AG04450 (cell line): ENCODE data around the gene ACTMAP. TPM values are rescaled to one million over a fixed set of nuclear protein-coding genes. Genes with fewer than 3 reads are reported as not detected.

Experiments used
- CTCF ChIA-PET: fragments of 300-600, 350-600 bp; formaldehyde crosslinking; extraction: SDS; loops from one replicate; lab custom pipeline; 2022; ENCODE audit warnings: antibody characterized with exemption, inconsistent platforms; lab: Charles Lee
- POLR2A ChIA-PET: fragments of 350-600 bp; formaldehyde crosslinking; extraction: SDS; loops from one replicate; lab custom pipeline; 2021; ENCODE audit warnings: antibody characterized with exemption, inconsistent platforms; lab: Yijun Ruan, JAX
- DNase-seq: peaks from one replicate; pipeline ENCODE4 v3.0.0-alpha.2; 2011; ENCODE audit warnings: low read depth, low spot score
- H3K27ac ChIP-seq: one replicate; pipeline ENCODE4 v1.5.1; 2012; ENCODE audit warnings: low read depth, low read length, control low read depth
- H3K27me3 ChIP-seq: one replicate; pipeline ENCODE4 v1.6.0; 2012; ENCODE audit warnings: low read length; ENCODE audit not compliant: control insufficient read depth, insufficient read depth
- H3K4me3 ChIP-seq: 2 replicates; pipeline ENCODE4 v1.5.1; 2011; ENCODE audit warnings: mild to moderate bottlenecking, low read depth, low read length, control low read depth
- H3K9me3 ChIP-seq: 2 replicates; pipeline ENCODE4 v1.5.1; 2012; ENCODE audit warnings: low read length; ENCODE audit not compliant: control insufficient read depth, insufficient read depth
- CTCF ChIP-seq: IDR thresholded peaks from 2 replicates; pipeline ENCODE4 v1.5.1; 2011; ENCODE audit warnings: low read depth, low read length, control low read depth, inconsistent platforms
- polyA plus RNA-seq: library from polyadenylated mRNA; depleted of rRNA; stranded (reverse); fragments of >200 nt; gene quantifications from 2 replicates; pipeline ENCODE4 v1.2.3, GENCODE V29; 2011

The ACTMAP gene
- polyA plus RNA-seq, 1 experiment = 2.9 TPM

DNA sequence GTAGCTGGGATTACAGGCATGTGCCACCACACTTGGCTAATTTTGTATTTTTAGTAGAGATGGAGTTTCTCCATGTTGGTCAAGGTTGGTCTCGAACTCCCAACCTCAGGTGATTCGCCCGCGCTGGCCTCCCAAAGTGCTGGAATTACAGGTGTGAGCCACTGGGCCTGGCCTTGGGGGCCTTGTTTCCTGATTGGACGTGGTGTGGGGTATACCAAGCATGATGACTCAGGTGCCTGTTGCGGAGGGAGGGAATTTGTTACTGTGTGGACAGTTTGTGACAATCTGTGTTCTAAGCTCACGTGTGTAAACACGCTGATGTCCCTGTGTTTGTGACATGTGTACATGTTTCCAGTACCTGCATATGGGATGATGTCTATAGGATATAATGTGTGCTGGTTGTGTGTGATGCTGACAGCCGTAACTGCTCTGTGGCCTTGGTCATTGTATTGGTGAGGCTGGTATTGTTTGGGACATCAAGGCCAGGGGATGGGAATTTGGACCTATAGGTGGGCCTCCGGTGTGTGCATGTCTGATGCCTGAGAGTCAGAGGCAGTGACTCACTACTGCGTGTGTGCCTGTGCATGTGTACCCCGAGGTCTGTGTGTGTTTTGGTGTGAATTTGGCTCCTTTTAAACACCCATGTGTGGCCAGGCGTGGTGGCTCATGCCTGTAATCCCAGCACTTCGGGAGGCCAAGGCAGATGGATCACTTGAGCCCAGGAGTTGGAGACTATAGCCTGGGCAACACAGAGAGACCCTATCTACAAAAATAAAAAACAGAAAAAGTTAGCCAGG lies 47.1 kb upstream of the ACTMAP start:
- no peaks in the 10 kb centered on the region; the same call in 1 of the 2 replicates for H3K9me3 ChIP-seq
- POLR2A ChIA-PET = interaction anchor here (0.7 to 2.6 kb wide), 3 partner anchors 19 to 407 kb away, joined by 3 to 20 read pairs (median 5); partner anchors contain the start of gene RAB4B
- DNase-seq = no peak
- CTCF ChIA-PET = interaction anchor here (1.0 to 1.4 kb wide), 3 partner anchors 10 to 106 kb away, joined by 3 to 20 read pairs (median 8); partner anchors contain the start of gene RAB4B
- H3K27me3 ChIP-seq = no peaks in the 10 kb centered on the region
- no peak overlapping the region for H3K27ac ChIP-seq
- H3K4me3 ChIP-seq = no peak overlapping the region
- TF ChIP-seq CTCF = no peak

- CTCF ChIA-PET = no interaction called here
These were observed 41.7 kb upstream of the ACTMAP start for GRCh38 chr19:40791996-40792395.

GRCh38 chr19:40791349-40791748 lies 41.1 kb upstream of the ACTMAP start:
- no peak for DNase-seq
- Histone ChIP-seq H3K9me3 (no peaks in the 10 kb centered on the region), H3K4me3 (no peak overlapping the region), H3K27me3 (no peaks in the 10 kb centered on the region), H3K27ac (no peak overlapping the region)
- ChIA-PET CTCF (no interaction called here), POLR2A (no interaction called here)
- no peak for TF ChIP-seq CTCF

More at GRCh38 chr19:40791996-40792395, 41.7 kb upstream of the ACTMAP start:
- POLR2A ChIA-PET = no interaction called here
- no peak for TF ChIP-seq CTCF
- no peak overlapping the region for H3K27ac ChIP-seq
- no peaks in the 10 kb centered on the region for H3K27me3 ChIP-seq
- DNase-seq = no peak
- no peaks in the 10 kb centered on the region for H3K9me3 ChIP-seq
- H3K4me3 ChIP-seq = no peak overlapping the region

- CTCF ChIA-PET = interaction anchor here (2.4 kb wide), 1 partner anchor 12 kb away, joined by 8 read pairs; the partner anchor contains the start of gene EGLN2
- Histone ChIP-seq H3K27ac (no peak overlapping the region), H3K27me3 (no peaks in the 10 kb centered on the region), H3K4me3 (no peak overlapping the region), H3K9me3 (no peaks in the 10 kb centered on the region)
- TF ChIP-seq CTCF = no peak
- no peak for DNase-seq
- POLR2A ChIA-PET = interaction anchor here (0.6 to 2.0 kb wide), 3 partner anchors 8 to 37 kb away, joined by 3 to 6 read pairs (median 6); partner anchors contain the start of gene RAB4B
These were observed 36.1 kb upstream of the ACTMAP start for GRCh38 chr19:40786060-40787037.
